A673 (cell line): ENCODE results near the gene HECW1.

ENCODE experiments used
- CTCF ChIP-seq: fragments of 300-800, 200-600 bp; sonication (generic); conservative IDR thresholded peaks from 2 replicates; pipeline ENCODE4 v1.5.1; 2017; ENCODE audit warnings: low read depth, mild to moderate bottlenecking, antibody characterized with exemption, low read length, moderate library complexity, mixed read lengths
- EZH2 ChIP-seq: fragments of 200-600 bp; sonication (generic); IDR thresholded peaks from 2 replicates; pipeline ENCODE4 v1.6.1; 2017; ENCODE audit warnings: borderline replicate concordance, low read depth, mild to moderate bottlenecking, mixed read lengths, antibody characterized with exemption, low read length; ENCODE audit not compliant: poor library complexity, severe bottlenecking

- TF ChIP-seq CTCF, result no peak
- no peak for TF ChIP-seq EZH2
Measured at GRCh38 chr7:43308913-43309705, 196.7 kb downstream of the HECW1 start.
